ENCODE data around the gene IGFBPL1.

DNA sequence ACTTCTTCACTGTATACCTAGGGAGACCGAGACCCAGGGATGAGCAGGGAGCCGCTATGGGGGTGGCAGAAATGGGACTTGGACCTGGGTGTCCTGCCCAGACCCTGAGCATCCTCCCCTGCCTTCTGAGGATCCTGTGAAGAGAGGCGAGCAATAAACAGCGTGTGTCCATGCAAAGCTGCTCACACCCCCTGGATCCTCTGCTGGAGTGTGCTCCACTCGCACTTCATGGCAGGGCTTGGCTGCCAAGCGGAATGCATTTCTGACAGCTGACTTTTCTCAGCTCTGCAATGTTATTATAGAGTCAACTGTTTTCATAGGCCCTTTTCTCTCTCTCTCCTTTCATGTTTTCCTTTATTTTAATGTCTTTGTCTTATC, 62.8 kb downstream of the IGFBPL1 start:
- TF ChIP-seq, protein P1, sequence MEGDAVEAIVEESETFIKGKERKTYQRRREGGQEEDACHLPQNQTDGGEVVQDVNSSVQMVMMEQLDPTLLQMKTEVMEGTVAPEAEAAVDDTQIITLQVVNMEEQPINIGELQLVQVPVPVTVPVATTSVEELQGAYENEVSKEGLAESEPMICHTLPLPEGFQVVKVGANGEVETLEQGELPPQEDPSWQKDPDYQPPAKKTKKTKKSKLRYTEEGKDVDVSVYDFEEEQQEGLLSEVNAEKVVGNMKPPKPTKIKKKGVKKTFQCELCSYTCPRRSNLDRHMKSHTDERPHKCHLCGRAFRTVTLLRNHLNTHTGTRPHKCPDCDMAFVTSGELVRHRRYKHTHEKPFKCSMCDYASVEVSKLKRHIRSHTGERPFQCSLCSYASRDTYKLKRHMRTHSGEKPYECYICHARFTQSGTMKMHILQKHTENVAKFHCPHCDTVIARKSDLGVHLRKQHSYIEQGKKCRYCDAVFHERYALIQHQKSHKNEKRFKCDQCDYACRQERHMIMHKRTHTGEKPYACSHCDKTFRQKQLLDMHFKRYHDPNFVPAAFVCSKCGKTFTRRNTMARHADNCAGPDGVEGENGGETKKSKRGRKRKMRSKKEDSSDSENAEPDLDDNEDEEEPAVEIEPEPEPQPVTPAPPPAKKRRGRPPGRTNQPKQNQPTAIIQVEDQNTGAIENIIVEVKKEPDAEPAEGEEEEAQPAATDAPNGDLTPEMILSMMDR (IDR thresholded peaks at IDR 0.05), result no peak
- TF ChIP-seq ZFX (IDR thresholded peaks at IDR 0.05; ENCODE audit: borderline replicate concordance), result no peak
